Measurements from ENCODE around the gene PHLDB3. TPM values are rescaled to one million over a fixed set of nuclear protein-coding genes. Genes with fewer than 3 reads are reported as not detected.

The PHLDB3 gene
- total RNA-seq, 1 experiment from 2014 or later, result 10.0 TPM

DNA sequence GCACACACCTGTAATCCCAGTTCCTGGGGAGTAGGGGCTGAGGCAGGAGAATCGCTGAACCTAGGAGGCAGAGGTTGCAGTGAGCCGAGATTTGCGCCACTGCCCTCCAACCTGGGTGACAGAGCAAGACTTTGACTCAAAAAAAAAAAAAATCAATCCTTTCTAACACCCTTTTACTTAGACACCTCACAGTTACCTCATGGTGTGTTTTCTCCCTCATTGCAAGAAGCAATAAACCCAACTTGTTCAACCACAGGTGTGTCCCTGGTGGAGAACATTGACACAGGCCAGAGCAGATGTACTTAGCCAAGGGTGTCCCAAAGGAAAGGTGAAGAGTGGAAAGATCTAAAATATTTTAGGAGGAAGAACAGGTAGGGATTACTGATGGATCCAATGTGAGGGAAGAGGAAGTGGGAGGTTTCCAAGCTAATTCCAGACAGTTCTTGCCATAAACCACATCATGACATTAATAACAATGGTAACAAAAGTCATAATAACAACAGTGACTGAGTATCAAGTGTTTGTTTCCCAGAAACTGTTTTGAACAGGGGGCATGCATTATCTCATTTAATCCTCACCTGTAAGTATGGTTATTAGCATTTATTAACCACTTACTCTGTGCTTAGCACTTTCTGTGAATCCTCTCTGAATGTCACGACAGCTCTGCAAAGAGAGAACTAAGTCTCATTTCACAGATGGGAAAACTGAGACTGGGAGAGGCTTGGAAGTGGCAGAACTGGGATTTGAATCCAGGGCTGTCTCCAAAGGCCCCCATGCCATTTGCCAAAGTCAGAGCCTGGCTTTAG lies 36.0 kb downstream of the PHLDB3 start:
- DNase-seq (ENCODE audit: low read depth), result no peak

DNA sequence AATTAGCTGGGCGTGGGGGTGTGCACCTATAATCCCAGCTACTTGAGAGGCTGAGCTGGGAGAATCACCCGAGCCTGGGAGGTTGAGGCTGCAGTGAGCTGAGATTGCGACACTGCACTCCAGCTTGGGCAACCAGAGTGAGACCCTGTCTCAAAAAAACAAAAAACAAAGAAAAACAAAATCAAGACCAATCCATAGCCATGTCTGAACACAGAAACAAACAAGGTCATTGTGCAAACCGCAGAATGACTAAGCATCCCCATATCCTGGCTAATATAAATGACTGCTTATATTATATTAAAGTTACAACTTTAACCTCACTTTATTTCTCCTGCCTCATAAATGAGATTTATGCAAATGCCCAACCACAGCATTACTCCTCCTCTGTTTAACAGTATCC lies 36.8 kb downstream of the PHLDB3 start:
- peak; percentile 59 for DNase-seq (ENCODE audit: low read depth)

DNA sequence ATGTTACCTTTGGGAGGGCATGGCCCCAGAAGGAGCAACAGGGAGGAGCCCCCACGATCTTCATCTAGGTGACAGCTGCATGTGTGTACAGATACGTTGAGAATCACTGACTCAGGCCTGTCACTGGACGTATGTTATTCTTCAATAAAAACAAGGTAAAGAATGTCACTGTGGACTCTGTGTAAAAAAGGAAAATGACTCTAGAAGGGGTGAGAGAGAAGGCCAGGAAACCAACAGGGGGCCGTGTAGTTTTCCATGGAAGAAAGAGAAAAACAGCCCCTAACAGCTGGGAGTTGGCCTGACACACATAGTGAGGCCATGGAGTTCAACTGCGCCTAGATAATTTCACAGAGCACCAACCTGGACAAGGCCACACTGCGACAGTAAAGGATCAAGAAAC lies 37.3 kb downstream of the PHLDB3 start:
- peak; percentile 17 for DNase-seq (ENCODE audit: low read depth)

DNA sequence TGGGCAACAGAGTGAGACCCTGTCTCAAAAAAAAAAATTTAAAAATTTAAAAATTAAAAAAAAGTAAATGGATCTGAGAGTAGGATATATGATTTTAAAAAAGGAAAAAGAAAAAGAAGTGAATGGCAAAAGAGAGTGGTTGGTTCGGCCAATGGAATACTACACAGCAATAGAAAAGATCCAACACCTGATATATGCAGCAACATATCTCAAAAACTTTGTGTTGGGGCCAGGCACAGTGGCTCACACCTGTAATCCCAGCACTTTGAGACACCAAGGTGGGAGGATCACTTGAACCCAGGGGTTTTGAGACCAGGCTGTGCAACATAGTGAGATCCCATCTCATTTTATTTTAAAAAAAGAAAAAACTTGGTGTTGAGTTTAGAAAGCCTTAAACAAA lies 37.8 kb downstream of the PHLDB3 start:
- no peak for DNase-seq (ENCODE audit: low read depth)

DNA sequence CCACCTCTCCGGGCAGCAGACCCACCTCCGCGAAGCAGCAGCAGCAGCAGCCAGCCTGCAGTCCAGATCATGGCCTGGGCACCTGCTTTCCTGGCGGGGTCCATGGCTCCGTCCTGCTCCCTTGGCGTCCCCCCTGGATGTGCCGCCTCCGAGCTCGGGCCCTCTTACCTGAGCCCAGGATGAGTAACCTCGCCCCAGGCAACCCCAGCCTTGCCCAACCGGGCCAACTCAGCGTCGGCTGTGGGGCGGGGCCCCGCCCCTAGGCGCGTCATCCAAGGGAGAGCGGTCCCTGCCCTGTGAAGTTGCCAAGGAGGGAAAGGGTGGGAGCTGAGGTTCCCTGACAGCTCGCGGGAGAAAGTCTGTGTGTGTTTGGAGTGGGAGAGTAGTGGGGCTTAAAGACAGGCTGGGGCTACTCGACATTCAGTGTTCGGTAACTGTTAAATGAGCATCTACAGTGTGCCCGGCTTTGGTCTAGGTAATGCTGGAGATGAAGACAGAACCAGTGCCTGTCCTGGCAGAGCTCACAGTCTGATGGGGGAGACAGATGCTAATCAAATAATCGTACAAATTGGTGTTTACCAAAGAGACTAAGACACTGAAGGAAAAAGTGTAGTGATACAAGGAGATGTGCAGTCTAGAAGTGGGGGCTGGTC lies 39.0 kb downstream of the PHLDB3 start, which contains the start of gene LYPD3:
TSS of gene LYPD3 (minus strand) at position 141 of the 653 bp plus-strand sequence. CDS start at position 104, 37 bp downstream.
- DNase-seq (ENCODE audit: low read depth), result no peak

DNA sequence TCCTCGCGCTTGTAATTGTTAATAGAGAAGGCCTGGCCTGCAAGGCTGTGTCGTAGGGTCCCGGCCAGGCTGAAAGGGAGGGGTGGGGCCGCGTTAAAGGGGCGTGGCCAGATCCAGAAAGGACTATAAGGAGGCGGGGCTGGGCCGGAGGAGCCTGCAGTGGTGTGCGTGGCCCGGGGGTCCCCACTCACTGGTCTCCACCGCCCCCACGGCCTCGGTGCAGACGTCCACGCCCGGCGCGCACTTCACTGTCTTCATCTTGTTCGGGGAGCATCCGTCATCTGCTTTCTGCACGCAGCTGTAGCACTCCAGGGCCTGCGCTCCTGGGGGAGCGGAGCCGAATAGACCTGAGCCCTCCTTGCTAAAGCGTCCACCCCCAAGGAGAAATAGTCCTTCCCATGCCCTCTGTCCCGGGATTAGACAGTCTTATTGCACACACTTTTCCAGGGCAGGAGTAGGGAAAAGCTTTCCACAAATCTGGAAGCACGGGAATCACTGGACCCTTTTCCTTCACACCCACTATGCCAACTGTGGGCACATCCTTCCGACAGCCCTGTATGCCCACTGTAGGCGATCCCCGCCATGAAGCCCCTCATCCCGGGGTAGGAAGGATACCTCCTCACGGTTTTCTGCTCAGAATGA lies 40.3 kb downstream of the PHLDB3 start:
- DNase-seq (ENCODE audit: low read depth), result no peak

DNA sequence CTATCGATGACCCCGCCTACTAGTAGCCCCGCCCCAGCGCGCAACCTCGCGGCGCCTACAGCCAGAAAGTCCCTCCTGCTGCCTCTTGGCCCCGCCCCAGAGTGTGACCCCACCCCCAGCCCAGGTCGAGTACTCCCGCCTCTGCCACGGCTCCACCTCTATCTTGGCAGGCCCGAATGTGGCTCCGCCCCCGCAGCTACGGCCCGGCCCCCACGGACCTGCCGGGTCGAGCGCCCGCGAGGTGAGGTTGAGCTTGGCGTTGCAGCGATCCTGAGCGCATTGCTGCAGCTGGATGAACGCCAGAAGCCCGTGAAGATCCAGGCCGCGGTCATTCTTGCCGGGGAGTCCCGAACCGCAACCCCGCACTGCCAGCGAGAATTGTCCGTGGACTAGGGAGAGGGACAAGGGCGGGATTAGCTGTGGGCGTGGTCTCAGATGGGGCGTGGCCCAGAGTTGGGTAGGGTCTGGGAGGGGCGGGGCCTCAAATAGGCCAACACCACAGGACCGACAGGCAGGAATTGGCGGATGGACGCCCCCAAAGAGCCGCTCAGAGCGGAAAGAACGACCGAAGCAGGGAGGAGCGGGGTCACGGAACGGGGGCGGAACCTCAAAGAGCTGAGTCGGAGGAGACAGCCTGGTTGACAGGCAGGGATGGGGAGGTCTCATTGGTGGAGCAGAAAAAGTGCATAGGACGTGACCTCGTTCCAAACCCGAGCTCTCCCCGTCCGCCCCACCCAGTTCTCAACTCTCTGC lies 41.0 kb downstream of the PHLDB3 start:
- peak; percentile 82 for DNase-seq (ENCODE audit: low read depth)

DNA sequence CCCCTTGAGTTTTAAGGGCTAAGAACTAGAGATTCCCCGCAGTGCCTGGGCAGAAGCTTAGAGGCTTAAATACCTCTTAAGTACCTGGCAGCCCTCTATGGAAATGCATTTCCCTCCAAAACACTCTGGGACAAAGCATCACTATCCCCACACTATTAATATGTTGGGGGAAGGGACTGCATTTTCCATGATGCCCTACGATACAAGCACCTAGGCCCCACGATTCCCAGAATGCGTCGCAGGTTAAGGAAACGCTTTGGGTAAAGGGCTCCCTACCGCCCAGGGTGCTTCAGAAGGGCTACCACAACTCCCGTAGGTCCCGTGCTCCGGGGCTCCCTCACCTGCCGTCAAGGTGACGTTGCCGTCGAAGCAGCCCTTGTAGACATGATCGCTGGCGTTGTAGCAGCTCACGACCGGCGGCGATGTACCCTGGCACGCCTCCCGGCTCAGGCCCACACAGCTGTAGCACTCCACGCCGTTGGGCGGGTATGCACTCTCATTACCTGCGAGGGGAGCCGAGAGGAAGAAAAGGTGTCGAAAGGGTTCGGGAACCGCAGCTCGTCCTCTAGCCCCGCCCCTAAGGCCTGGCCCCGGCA lies 41.7 kb downstream of the PHLDB3 start:
- no peak for DNase-seq (ENCODE audit: low read depth)

DNA sequence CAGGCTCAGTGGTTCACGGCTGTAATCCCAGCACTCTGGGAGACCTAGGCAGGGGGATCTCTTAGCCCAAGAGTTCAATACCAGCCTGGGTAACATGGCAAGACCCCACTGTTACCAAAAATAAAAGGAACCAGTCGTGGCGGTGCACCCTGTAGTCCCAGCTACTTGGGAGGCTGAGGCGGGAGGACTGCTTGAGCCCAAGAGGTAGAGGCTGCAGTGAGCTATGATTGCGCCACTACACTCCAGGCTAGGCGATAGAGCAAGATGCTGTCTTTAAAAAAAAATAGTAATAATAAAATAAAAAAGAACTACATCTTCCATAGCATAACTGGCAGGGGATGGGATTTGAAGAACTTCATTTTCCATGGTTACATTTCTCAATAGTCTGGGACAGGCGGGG lies 42.2 kb downstream of the PHLDB3 start:
- no peak for DNase-seq (ENCODE audit: low read depth)

DNA sequence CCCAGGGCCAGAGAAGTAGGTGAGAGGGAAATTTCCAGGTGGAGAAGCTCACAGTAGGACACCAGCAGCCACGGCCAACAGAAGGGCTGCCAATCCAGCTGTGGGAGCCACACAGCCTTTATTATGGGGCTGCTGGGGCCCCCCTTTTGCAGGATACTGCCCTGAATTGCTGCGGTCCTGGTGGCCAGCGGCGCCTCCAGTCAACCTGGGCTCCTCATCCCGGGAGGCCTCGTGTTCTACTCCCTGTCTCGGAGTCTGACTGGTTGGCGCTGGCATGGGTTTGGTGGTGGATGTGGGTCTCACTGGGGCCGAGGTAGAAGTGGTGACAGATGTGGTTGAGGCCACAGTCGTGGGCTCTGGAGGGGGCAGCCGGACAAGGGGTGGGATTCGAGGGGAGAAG lies 43.2 kb downstream of the PHLDB3 start:
- no peak for DNase-seq (ENCODE audit: low read depth)

DNA sequence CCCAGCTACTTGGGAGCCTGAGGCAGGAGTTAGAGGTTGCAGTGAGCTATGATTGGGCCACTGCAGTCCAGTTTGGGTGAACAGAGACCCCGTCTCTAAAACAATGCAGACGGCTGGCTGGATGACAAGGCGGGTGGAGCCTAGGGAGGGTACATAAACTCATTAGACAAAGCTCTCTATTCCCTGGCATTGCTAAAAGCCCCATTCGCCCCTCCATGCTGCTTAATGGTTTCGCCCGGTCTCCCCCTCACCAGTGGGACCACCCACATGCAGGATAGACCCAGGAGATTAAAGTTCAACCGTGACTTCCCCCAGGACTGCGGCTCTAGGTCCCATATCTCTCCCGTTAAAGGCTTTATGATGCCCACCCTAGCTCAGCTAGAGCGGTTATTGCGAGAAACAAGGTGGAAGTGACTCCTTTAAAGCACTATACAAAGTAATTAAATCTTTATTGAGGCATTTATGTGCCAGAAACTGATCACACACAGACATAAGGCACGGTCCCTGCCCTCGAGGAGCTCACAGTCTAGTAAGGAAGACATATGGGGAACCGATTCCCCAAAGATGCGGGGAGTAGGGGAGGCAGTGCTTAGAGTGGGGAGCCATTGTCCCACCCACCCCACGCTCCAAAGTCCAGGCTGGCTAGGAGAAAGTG lies 44.1 kb downstream of the PHLDB3 start:
- no peak for DNase-seq (ENCODE audit: low read depth)

DNA sequence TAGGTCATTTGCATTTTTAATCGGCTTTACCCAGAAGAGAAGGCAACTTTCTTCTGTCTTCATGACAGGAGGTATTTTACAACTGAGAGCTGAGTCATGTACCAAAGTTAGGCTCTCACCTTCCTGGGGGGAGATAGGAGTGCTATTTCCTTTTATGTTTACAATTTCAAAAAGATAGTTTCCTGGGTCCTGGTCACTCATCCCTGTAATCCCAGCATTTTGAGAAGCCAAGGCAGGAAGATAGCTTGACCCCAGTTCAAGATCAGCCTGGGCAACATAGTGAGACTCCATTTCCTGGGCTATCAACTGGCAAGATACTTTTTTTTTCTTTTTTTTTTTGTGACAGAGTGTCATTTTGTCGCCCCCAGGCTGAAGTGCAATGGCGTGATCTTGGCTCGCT lies 46.7 kb downstream of the PHLDB3 start:
- DNase-seq (ENCODE audit: low read depth), result no peak

DNA sequence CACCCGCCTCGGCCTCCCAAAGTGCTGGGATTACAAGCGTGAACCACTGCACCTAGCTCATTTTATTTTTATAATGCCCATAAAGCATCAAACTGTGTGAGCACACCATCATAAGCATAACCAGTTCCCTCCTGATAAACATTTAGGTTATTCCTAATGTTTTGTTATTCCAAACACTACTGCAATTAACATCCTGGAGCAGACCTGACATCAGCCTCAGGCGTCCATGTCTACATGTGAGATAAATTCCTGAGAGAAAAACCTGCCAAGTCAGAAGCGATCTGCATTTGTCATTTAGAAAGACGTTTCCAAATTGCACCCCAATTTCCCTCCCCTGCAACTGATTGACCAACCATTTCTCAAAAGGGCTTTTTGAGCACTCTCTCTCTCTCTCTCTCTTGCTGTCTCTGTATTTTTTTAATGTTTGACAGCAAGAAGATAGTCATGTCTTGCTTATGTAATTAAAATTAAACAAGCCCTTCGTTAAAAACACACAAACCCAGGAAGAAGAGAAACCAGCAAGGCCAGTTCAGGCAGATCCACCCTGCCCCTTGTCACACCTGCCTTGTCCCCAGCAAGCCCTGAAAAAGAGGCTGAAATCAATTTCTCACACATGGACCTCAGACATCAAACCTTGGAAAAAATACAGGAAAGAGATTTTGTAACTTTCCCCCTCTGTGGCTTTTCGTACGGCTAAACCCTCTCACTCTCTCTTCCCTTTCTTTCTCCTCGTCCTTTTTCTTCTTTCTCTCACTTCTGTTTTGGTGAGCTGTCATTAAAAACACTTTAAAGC lies 49.0 kb downstream of the PHLDB3 start:
- no peak for DNase-seq (ENCODE audit: low read depth)

DNA sequence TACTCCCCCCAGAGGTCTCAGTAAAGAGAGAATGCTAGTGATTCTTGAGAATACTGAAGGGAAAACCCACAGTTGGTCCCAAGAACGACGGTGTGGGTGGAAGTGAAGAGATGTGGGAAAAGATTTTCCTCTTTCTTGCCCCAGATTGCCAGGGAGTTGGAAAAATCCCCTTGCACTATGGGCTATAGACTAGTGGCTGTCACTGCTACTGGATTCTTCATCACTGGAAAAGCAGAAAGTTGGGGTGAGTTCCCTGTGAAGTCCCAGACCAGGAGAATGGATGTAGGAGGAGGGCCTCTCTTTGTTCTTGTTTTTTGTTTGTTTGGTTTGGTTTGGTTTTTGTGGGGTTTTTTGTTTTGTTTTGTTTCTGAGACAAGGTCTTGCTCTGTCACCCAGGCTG lies 50.5 kb downstream of the PHLDB3 start:
- no peak for DNase-seq (ENCODE audit: low read depth)

DNA sequence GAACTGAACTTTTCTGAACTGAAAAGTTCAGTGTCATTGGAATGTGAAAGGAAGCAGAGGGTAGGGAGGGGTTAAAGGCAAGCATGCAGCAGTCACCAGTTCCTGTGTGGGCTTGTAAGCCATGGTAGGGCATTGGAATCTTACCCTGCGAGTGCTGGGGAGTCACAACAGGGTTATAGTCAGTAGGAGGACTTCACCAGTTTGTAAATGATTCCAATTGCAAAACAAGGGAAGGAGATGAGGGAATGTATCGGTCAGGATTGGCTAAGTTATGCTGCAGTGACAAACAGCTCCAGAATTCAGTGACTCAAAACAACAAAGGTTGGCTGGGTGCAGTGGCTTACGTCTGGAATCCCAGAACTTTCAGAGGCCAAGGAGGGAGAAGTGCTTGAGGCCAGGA lies 52.0 kb downstream of the PHLDB3 start:
- no peak for DNase-seq (ENCODE audit: low read depth)

DNA sequence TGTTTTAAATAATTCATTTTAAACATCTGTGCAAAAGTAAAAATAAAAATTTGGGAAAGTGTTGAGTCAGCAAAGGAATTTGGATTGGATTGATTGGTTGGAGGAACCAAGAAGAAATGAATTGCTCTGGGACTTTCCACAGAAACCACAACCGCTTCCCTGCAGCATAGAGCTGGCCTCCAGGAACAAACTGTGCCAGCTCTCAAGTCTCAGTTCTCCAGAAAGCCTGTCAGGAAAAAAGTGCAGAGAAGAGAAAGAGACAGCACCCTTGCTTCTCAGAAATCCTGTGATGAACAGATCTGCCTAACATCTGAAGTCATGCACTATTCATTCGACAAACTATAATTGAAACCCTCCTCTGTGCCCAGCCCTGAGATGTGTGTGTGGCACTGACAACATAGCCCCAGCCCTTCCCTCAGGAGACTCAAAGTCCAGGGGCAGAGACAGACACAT lies 54.0 kb downstream of the PHLDB3 start:
- peak; percentile 55 for DNase-seq (ENCODE audit: low read depth)

DNA sequence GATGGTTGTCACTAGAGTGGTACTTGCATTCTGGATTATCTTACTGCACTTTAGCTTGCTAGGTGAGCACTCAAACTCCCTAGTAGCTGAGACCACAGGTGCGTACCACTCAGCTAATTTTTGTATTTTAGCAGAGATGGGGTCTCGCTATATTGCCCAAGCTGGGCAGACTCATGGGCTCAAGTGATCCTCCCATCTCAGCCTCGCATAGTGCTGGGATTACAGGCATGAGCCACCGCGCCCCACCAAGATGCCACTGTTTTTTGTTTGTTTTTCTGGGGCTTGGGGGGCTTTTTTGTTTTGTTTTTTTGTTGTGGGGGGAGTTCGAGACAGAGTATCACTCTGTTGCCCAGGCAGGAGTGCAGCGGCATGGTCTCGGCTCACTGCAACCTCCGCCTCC lies 56.9 kb downstream of the PHLDB3 start:
- no peak for DNase-seq (ENCODE audit: low read depth)

DNA sequence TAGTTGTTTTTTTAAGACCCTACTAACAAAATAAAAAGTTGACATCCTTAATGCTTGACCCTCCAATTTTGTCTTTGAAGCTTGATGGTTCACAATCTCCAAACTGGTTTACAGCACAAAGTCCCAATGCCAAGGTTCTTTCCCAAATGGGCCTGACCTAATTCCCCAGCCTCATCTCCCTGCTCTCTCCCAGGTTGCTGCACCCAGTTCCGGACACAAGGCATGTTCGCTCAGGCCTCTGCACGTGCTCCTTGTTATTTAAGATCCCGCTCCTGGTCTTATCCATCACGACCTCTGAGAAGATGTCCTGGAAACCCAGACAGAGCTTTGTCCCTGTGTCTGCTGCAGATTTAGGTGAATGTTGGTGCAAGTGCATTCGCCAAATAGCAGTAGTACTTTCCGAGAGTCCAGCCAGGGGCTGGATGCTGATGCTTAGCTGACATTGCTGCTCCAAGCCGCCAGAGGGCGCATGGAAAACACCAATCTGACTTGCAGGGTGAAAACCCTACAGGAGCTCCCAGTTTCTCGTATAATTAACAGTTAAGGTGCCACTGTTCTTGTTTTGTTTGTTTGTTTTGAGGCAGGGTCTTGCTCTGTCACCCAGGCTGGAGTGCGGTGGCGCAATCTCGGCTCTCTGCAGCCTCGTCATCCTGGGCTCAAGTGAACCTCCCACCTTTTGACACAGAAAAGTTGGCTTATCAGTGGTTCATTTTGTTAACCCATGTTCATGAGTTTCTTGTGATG lies 57.6 kb downstream of the PHLDB3 start:
- peak; percentile 66 for DNase-seq (ENCODE audit: low read depth)

DNA sequence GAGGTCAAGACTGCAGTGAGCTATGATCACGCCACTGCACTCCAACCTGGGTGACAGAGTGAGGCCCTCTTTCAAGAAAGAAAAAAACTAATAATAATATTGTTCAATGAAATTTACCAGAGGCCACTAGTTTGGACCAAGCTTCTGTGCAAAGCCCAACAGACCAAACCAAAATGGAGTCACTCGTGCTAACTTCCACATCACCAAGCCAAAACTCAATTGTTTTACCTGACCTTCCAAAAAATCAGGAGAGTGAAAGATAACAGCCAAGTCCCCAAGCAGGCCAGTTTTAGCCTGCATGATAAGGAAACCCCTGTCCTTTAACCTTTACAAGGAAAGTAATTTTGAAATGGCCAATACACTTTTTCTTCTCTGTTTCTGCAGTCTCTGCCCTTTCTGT lies 59.1 kb downstream of the PHLDB3 start:
- DNase-seq (ENCODE audit: low read depth), result no peak

All from LHCN-M2 (cell line).